ENCODE results near the gene LMBR1. TPM values are rescaled to one million over a fixed set of nuclear protein-coding genes. Genes with fewer than 3 reads are reported as not detected.

Gene LMBR1
- total and polyA plus RNA-seq, 8 donors, result 7.5 to 187 (median 97.2) TPM

DNA sequence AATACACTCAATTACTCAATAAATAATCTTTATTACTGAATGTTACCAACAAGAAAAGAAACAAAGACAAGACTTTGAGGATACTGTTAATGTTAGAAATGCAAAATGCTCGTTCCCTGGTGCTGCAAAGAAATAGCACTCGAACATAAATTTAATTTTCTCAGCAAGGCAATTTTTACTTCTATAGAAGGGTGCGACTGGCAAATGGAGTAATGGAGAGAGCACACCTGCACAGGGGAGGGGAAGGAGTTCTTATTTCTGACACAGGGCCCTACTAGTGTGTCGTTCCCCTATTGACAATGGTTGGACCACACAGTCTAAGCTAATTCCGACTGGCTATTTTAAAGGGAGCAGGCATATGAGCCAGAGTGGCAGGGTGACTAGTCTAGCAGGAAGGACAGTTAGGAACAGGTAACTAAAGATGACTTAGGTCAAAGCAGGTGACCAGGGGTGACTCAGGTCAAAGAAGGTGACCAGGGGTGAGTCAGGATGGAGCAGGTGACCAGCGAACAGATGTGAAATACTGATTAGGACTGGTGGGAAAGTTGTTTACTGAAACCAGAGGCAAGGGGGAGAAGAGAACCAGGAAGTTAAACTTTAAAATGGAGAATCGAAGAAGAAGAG is 133.3 kb downstream of the LMBR1 start:
- Histone ChIP-seq H3K4me1 (peaks cover 0 to 5% (median 0%) of the 10 kb centered on the region in 4 donors), H3K27ac (no peak overlapping the region), H3K4me3 (no peak overlapping the region), H3K27me3 (no peaks in the 10 kb centered on the region), H3K36me3 (peaks cover 0 to 26% (median 23%) of the 10 kb centered on the region in 4 donors), H3K9me3 (peaks cover 0 to 5% (median 2%) of the 10 kb centered on the region in 4 donors)
- intact Hi-C loops (cut with DNase I; ENCODE audit: low total_unique reads), result loop anchor here (10.0 kb wide), 1 partner anchor 105 kb away; no protein-coding TSS in a partner anchor
- no peak for DNase-seq
- no peak for TF ChIP-seq EP300 (IDR thresholded peaks at IDR 0.05)
- no peak for TF ChIP-seq POLR2A (IDR thresholded peaks at IDR 0.05)
- TF ChIP-seq, protein P1, sequence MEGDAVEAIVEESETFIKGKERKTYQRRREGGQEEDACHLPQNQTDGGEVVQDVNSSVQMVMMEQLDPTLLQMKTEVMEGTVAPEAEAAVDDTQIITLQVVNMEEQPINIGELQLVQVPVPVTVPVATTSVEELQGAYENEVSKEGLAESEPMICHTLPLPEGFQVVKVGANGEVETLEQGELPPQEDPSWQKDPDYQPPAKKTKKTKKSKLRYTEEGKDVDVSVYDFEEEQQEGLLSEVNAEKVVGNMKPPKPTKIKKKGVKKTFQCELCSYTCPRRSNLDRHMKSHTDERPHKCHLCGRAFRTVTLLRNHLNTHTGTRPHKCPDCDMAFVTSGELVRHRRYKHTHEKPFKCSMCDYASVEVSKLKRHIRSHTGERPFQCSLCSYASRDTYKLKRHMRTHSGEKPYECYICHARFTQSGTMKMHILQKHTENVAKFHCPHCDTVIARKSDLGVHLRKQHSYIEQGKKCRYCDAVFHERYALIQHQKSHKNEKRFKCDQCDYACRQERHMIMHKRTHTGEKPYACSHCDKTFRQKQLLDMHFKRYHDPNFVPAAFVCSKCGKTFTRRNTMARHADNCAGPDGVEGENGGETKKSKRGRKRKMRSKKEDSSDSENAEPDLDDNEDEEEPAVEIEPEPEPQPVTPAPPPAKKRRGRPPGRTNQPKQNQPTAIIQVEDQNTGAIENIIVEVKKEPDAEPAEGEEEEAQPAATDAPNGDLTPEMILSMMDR (IDR thresholded peaks at IDR 0.05), result no peak
- TF ChIP-seq POLR2AphosphoS5 (IDR thresholded peaks at IDR 0.05), result no peak
- 85 to 99% (median 97%) methylated on average over 7 of the region's 7 CpGs for WGBS, 5 donors

DNA sequence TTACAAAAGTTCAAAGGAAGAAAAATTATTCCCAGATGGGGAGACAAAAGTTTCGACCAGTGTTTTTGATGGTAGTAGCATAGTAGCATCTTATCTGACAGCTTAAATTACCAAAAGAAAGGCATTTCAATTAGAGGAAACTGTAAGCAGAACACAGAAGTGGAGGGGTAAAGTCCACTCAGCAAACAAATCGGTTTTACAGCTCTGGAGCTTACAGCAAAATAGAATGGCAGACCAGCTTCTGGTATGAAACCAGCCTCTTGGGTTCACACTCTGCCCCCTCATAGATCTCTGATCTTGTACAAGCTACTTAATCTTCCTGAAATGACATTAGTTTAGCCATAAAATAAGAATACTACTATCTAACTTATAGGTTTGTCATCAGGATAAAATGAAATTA is 133.8 kb downstream of the LMBR1 start:
- H3K4me3 ChIP-seq, result no peak overlapping the region
- intact Hi-C loops (cut with DNase I; ENCODE audit: low total_unique reads), result loop anchor here (10.0 kb wide), 1 partner anchor 104 kb away; no protein-coding TSS in a partner anchor
- TF ChIP-seq EP300 (IDR thresholded peaks at IDR 0.05), result no peak
- TF ChIP-seq, protein P1 (IDR thresholded peaks at IDR 0.05), result no peak
- TF ChIP-seq POLR2A (IDR thresholded peaks at IDR 0.05), result no peak
- TF ChIP-seq POLR2AphosphoS5 (IDR thresholded peaks at IDR 0.05), result no peak
- H3K27me3 ChIP-seq, result no peaks in the 10 kb centered on the region
- peaks cover 0 to 5% (median 2%) of the 10 kb centered on the region in 4 donors for H3K9me3 ChIP-seq
- WGBS, 5 donors, result 88 to 98% (median 96%) methylated on average over 2 of the region's 2 CpGs
- H3K4me1 ChIP-seq, result peaks cover 0 to 5% (median 0%) of the 10 kb centered on the region in 4 donors
- H3K27ac ChIP-seq, result no peak overlapping the region
- H3K36me3 ChIP-seq, result peaks cover 0 to 26% (median 23%) of the 10 kb centered on the region in 4 donors
- DNase-seq, result no peak

DNA sequence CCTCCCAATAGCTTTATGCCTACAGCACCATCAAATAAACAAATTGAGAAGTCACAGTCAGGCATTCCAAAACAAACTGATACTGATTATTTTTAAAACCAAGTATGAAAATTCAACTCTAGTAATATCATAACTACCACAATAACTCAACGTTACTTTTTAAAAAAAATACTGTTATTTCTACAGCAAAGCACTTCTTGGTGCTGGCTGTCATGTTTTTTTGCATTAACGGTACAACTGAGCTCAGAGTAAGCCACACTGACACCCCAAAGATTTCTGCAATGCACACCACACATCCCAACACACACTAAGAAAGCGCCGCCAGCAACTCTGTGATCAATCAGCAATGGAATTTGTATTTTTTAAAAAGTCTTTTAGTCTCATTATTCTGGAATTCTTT is 138.8 kb downstream of the LMBR1 start:
- Histone ChIP-seq H3K4me3 (no peak overlapping the region), H3K9me3 (no peaks in the 10 kb centered on the region), H3K27ac (no peak overlapping the region), H3K27me3 (no peaks in the 10 kb centered on the region), H3K36me3 (peaks cover 0 to 27% (median 21%) of the 10 kb centered on the region in 4 donors), H3K4me1 (peaks cover 0 to 17% (median 0%) of the 10 kb centered on the region in 4 donors)
- intact Hi-C loops (cut with DNase I; ENCODE audit: low total_unique reads), result loop anchor here (10.0 kb wide), 1 partner anchor 99 kb away; no protein-coding TSS in a partner anchor
- no peak for DNase-seq
- no peak for TF ChIP-seq POLR2A (IDR thresholded peaks at IDR 0.05)
- TF ChIP-seq, protein P1 (IDR thresholded peaks at IDR 0.05), result no peak
- TF ChIP-seq POLR2AphosphoS5 (IDR thresholded peaks at IDR 0.05), result no peak
- no peak for TF ChIP-seq EP300 (IDR thresholded peaks at IDR 0.05)
- 83 to 88% (median 88%) methylated on average over 4 of the region's 4 CpGs for WGBS, 5 donors

DNA sequence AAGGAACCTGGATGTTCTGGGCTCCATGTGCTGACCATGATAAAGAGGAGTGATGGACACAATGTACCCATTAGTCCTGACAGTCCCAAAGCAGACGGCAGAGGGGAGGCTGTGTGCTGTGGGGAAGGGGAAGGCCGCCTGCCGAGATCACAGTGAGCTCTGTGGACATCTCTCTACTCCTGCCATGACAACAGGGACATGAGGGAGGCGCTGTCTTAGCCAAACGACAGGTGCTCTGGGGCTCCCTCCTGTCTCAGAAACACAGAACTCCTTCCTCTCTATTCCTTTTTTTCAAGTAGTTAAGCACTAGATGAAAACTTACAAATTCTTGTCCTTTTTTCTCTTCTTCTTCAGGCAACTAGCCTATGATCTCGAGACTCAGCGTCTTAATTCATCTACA is 139.4 kb downstream of the LMBR1 start:
- intact Hi-C loops (cut with DNase I; ENCODE audit: low total_unique reads), result loop anchor here (10.0 kb wide), 1 partner anchor 99 kb away; no protein-coding TSS in a partner anchor
- Histone ChIP-seq H3K4me1 (peaks cover 0 to 17% (median 0%) of the 10 kb centered on the region in 4 donors), H3K9me3 (no peaks in the 10 kb centered on the region), H3K27me3 (no peaks in the 10 kb centered on the region), H3K27ac (no peak overlapping the region), H3K36me3 (peaks cover 0 to 24% (median 21%) of the 10 kb centered on the region in 4 donors), H3K4me3 (no peak overlapping the region)
- DNase-seq, result no peak
- 85 to 93% (median 88%) methylated on average over 7 of the region's 7 CpGs for WGBS, 5 donors
- TF ChIP-seq EP300 (IDR thresholded peaks at IDR 0.05) (no peak), POLR2AphosphoS5 (IDR thresholded peaks at IDR 0.05) (no peak), POLR2A (IDR thresholded peaks at IDR 0.05) (no peak)
- TF ChIP-seq, protein P1 (IDR thresholded peaks at IDR 0.05), result no peak
